WERI-Rb-1 (cell line): ENCODE data around the gene CALN1.

Experiments
- DNase-seq: peaks from one replicate; pipeline ENCODE4 v3.0.0-alpha.2; 2020
- H3K27ac ChIP-seq: fragments of 250-450 bp; sonication (Bioruptor Pico); 2 replicates; pipeline ENCODE4 v1.5.1; 2020; ENCODE audit warnings: mild to moderate bottlenecking, moderate library complexity
- H3K27me3 ChIP-seq: fragments of 250-450 bp; sonication (Bioruptor Pico); 2 replicates; pipeline ENCODE4 v1.5.1; 2021; ENCODE audit warnings: mild to moderate bottlenecking, low read depth, moderate library complexity; ENCODE audit not compliant: insufficient read depth, severe bottlenecking
- H3K36me3 ChIP-seq: fragments of 250-450 bp; sonication (Bioruptor Pico); 2 replicates; pipeline ENCODE4 v1.5.1; 2020; ENCODE audit warnings: mild to moderate bottlenecking, moderate library complexity
- H3K4me3 ChIP-seq: 2 replicates; pipeline ENCODE4 v1.5.1; 2011; ENCODE audit warnings: low read depth, mild to moderate bottlenecking, control low read depth, low read length
- H3K9me3 ChIP-seq: fragments of 250-450 bp; sonication (Bioruptor Pico); 2 replicates; pipeline ENCODE4 v1.5.1; 2021; ENCODE audit warnings: mild to moderate bottlenecking, moderate library complexity; ENCODE audit not compliant: severe bottlenecking
- TF ChIP-seq, protein P1 (sequence below): IDR thresholded peaks from 2 replicates; pipeline ENCODE4 v1.5.1; 2011; ENCODE audit warnings: low read depth, mild to moderate bottlenecking, control low read depth, inconsistent platforms, low read length

The CALN1 gene

DNA sequence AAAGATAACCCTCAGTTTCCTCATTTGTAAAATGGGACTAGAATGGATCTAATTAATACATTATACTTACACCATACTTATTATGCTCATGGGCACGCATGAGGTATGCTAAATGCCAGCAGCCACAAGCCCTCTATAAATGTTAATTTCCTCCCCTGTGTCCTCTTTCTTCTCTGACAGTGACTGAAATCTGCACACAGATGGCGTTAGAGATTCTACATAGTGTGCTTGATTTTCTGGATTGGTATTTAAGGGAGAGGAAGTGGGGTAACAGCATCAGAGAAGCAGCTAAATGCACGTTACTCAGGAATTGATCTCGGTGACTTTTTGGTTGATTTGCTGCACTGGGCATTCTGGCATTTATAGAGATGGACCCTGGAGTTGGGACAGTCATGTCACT, 568.5 kb downstream of the CALN1 start:
- H3K9me3 ChIP-seq: peaks cover 2% of the 10 kb centered on the region
- no peak for DNase-seq
- no peak overlapping the region for H3K27ac ChIP-seq
- TF ChIP-seq, protein P1, sequence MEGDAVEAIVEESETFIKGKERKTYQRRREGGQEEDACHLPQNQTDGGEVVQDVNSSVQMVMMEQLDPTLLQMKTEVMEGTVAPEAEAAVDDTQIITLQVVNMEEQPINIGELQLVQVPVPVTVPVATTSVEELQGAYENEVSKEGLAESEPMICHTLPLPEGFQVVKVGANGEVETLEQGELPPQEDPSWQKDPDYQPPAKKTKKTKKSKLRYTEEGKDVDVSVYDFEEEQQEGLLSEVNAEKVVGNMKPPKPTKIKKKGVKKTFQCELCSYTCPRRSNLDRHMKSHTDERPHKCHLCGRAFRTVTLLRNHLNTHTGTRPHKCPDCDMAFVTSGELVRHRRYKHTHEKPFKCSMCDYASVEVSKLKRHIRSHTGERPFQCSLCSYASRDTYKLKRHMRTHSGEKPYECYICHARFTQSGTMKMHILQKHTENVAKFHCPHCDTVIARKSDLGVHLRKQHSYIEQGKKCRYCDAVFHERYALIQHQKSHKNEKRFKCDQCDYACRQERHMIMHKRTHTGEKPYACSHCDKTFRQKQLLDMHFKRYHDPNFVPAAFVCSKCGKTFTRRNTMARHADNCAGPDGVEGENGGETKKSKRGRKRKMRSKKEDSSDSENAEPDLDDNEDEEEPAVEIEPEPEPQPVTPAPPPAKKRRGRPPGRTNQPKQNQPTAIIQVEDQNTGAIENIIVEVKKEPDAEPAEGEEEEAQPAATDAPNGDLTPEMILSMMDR: no peak
- peaks cover 24% of the 10 kb centered on the region for H3K27me3 ChIP-seq
- H3K4me3 ChIP-seq: no peak overlapping the region
- H3K36me3 ChIP-seq: no peaks in the 10 kb centered on the region

GRCh38 chr7:71842786-71843185, 569.4 kb downstream of the CALN1 start:
- no peak for DNase-seq
- Histone ChIP-seq H3K9me3 (no peaks in the 10 kb centered on the region), H3K4me3 (no peak overlapping the region), H3K27ac (no peak overlapping the region), H3K27me3 (peaks cover 20% of the 10 kb centered on the region), H3K36me3 (no peaks in the 10 kb centered on the region)
- TF ChIP-seq, protein P1: no peak

DNA sequence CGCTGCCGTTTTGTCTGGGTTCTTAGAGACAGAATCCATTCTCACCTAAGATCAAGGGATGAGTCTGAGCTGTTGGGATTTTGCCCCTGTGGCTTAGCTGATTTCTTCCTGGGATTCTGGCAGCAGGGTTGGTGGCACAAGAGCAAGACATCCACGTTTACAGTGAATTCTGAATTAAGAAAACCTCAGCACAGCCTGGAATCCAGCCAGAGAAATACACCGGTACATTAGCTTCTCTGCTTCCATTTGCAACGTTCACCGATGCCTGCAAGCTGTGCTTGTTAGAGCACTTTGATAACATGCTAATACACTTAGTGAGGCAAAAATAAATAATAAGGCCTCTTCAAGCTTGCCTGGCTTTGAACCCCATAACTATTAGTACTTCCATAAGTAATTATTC, 569.8 kb downstream of the CALN1 start:
- Histone ChIP-seq H3K9me3 (no peaks in the 10 kb centered on the region), H3K36me3 (no peaks in the 10 kb centered on the region), H3K27ac (no peak overlapping the region), H3K4me3 (no peak overlapping the region), H3K27me3 (peaks cover 20% of the 10 kb centered on the region)
- DNase-seq: no peak
- TF ChIP-seq, protein P1: no peak

- Histone ChIP-seq H3K4me3 (no peak overlapping the region), H3K36me3 (no peaks in the 10 kb centered on the region), H3K9me3 (no peaks in the 10 kb centered on the region), H3K27me3 (peaks cover 22% of the 10 kb centered on the region), H3K27ac (no peak overlapping the region)
- TF ChIP-seq, protein P1: no peak
- no peak for DNase-seq
These were observed 577.1 kb downstream of the CALN1 start for GRCh38 chr7:71835056-71835455.

DNA sequence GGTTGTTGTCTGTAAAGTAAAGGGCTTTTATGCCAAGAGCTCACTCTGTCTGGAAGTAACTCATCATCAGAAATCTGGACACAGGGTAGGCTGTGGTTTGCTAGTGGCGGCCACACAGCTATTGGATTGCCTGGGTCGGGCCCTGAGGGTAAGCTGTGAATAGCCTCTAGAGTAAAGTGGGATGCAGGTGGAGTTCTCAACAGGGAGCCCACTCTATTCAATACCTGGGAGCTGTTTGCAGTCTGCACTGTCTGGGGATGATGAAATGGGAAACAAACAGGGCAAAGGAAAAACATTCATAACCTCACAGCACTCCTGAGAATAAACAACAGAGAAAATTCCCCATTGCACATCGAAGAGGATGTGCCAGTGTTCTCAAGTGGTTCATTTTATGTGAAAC, 582.6 kb downstream of the CALN1 start:
- Histone ChIP-seq H3K9me3 (no peaks in the 10 kb centered on the region), H3K27ac (no peak overlapping the region), H3K36me3 (no peaks in the 10 kb centered on the region), H3K27me3 (peaks cover 52% of the 10 kb centered on the region), H3K4me3 (no peak overlapping the region)
- TF ChIP-seq, protein P1: no peak
- DNase-seq: no peak

GRCh38 chr7:71828361-71828760, 583.8 kb downstream of the CALN1 start:
- TF ChIP-seq, protein P1: no peak
- no peak overlapping the region for H3K27ac ChIP-seq
- no peak for DNase-seq
- H3K27me3 ChIP-seq: peaks cover 59% of the 10 kb centered on the region
- H3K36me3 ChIP-seq: no peaks in the 10 kb centered on the region
- no peaks in the 10 kb centered on the region for H3K9me3 ChIP-seq
- no peak overlapping the region for H3K4me3 ChIP-seq
